Ammon's horn (tissue), 1 donor: Measurements from ENCODE around the gene PCDHA8.
"Not testable (repeated sequence)": the region's sequence is repeated elsewhere in the genome, so short reads cannot be mapped to it uniquely, and the experiment has no call there.

Source experiments
- DNase-seq: peaks from one replicate; pipeline ENCODE4 v3.0.0-alpha.2; 2016; ENCODE audit warnings: low spot score

The PCDHA8 gene

GRCh38 chr5:140869555-140869886 lies 28.5 kb downstream of the PCDHA8 start:
- DNase-seq = no peak

- no peak for DNase-seq
These were observed 29.5 kb downstream of the PCDHA8 start for GRCh38 chr5:140870221-140871201.

GRCh38 chr5:140875085-140876065 lies 34.4 kb downstream of the PCDHA8 start, which contains the start of gene PCDHA12:
Gene PCDHA12 (plus strand): TSS chr5:140875308. CDS start chr5:140875473, 165 bp downstream.
- no peak for DNase-seq

GRCh38 chr5:140876541-140877261 lies 35.7 kb downstream of the PCDHA8 start:
- not testable (repeated sequence) for DNase-seq

- no peak for DNase-seq
These were observed 36.2 kb downstream of the PCDHA8 start for GRCh38 chr5:140877262-140877581.

- DNase-seq = no peak
These were observed 41.1 kb downstream of the PCDHA8 start, which contains the start of gene PCDHA13 for GRCh38 chr5:140881889-140882590. Gene PCDHA13 (plus strand): TSS chr5:140882124. CDS start chr5:140882269, 145 bp downstream.

GRCh38 chr5:140882591-140882899 lies 41.6 kb downstream of the PCDHA8 start:
- peak; percentile 17 for DNase-seq

- no peak for DNase-seq
These were observed 42.4 kb downstream of the PCDHA8 start for GRCh38 chr5:140883373-140883772.

GRCh38 chr5:140883927-140884697 lies 43.1 kb downstream of the PCDHA8 start:
- DNase-seq = no peak
